Activated CD4-positive, alpha-beta T cell treated with anti-CD3 and anti-CD28 coated beads, Interleukin-10, Interleukin-2, amounts not matched to agents 100 ng/mL and 50 ng/mL, durations not matched to agents 16 hours and 8 hours (primary cell): ENCODE data around the gene EXOSC2.

ENCODE experiments used
- DNase-seq: peaks from one replicate; pipeline ENCODE4 v3.0.0-alpha.2; 2020

EXOSC2 gene

GRCh38 chr9:130693426-130694191 is at the start of gene EXOSC2:
TSS of gene EXOSC2 (plus strand) at chr9:130693780. CDS start at chr9:130693792, 12 bp downstream.
- DNase-seq, result peak; percentile 99

DNA sequence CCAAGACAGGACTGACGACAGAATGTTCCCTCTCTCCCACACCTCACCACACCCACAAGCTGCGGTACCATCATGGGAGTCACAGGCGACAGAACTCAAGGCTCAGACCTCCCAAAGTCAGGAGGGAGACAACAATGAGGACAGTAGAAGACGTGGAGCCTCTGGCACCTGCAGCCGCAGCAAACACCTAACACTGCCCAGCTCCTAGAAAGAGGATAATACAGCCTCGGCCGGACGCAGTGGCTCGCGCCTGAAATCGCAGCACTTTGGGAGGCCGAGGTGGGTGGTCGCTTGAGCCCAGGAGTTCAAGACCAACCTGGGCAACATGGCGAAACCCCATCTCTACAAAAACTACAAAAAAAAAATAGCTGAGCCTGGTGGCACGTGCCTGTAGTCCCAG is 42.4 kb upstream of the EXOSC2 start:
- no peak for DNase-seq

DNA sequence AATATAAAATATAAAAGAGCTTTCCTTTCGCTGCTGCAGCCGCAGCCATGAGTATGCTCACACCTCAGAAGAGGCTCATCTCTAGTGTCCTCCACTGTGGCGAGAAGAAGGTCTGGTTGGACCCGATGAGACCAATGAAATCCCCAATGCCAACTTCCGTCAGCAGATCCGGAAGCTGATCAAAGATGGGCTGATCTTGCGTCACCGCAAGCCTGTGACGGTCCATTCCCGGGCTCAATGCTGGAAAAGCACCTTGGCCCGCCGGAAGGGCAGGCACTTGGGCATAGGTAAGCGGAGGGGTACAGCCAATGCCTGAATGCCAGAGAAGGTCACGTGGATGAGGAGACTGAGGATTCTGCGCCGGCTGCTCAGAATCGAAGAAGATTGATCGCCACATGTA is 41.8 kb upstream of the EXOSC2 start:
- DNase-seq, result no peak

- no peak for DNase-seq
Measured at GRCh38 chr9:130654879-130655278, 38.7 kb upstream of the EXOSC2 start.

GRCh38 chr9:130658893-130659698 is 34.5 kb upstream of the EXOSC2 start:
- DNase-seq, result no peak

DNA sequence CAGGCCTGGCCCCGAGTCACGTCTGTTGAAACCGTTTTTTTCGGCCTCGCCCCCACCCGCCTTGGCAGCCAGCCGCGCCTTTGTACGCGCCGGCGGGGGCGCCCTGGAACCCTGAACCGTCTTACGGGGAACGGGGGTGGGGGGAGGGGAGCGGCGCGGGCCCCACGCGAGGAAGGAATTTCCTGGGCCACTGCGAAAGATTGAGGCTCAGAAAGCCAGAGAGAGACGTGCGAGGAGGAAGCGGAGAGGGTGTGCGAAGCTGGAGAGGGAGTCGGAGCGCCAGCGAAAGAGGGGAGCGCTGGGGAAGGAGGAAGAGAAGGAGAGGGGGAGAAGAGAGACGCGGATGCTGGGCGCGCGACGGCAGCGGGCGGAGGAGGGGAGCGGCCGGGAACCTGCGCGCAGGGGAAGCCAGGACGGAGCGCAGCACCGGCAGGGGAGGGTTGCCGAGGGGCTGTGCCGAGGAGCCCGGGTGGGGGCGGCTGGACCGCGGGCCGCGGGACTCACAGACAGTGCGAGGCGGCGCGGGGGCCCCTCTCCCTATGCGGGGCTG is 33.8 kb upstream of the EXOSC2 start:
- no peak for DNase-seq

DNA sequence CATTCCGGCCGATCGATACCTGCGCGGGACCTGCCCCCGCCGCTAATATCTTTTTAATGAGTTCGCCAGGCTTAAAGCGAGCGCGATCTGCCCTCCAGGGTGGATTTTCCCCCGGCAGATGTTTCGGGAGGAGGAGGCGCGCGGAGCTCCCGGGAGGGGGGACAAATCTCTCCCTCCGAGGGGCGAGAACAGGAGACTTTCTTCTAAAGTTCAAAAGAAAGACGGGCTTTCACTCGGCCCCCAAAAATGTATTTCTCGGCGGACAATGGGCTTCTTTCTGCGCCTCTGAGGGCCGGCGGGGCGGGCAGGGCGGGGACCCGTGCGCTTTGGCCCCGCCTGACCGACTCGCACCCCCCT is 33.3 kb upstream of the EXOSC2 start:
- DNase-seq, result no peak

DNA sequence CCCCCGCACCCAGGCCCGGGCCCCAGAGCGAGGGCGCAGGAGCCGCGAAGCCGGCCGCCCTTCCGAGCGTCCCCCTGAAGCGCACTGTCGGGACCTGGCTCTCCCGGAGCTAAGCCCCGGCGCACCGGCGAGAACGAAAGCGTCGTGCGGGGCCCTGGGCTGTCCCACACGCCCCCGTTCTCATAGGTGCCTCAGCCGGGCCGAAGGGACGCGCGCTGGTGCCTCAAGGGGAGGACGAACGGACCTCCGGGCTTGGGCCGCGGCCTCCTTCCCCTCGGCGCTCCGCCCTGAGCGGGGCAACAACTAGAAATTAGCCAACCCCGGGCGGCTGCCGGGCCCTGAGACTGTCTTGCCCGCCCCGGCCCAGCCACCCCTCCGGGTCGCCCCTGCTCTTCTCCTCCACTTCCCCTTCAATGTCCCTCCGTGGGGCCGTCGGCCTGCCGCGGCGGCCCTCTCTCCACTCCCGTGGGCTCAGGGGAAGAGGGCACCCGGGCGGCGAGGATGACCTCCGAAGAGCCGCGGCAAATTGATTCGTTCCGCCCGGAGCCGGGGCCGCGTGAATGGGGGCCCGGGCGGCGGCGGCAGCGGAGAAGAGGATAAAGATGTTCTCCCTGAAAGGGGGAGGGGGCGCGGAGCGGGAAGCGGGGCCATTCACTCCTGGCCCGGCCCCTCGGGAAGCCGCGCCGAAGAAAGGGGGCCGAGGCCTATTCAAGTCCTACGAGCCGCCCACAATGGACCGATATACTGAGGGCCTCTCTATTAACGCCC is 32.7 kb upstream of the EXOSC2 start:
- no peak for DNase-seq

DNA sequence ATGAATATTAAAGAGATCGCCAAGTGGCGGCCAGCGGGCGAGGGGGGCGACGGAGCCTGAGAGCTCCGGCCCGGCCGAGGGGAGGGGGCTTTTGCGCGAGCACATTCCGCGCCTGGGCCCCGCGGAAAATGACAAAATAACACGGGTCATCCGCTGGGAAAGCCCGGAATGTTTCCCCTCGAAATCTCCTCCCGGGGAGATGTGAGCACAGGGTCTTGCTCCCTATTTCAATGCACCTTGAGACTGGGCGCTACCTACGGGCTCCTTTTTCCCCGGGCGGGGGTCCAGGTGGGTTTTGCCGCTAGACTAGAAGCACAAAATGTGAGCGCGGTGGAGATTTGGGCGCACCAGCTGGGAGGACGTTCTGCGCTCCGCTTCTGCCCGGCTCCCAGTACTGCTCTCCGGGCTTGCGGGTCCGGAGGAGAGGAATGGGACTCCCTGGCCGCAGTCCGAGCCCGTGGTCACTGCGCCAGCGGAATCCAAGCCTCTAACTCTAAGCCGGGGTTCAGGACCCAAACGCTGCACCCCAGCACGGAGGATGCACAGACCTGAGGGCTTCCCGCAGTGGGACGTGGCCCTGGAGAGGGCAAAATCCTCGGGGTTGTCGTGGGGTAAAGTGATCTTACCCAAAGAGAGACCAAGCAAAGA is 32.0 kb upstream of the EXOSC2 start:
- no peak for DNase-seq

GRCh38 chr9:130662099-130662969 is 31.2 kb upstream of the EXOSC2 start:
- no peak for DNase-seq

- no peak for DNase-seq
Measured at GRCh38 chr9:130662970-130663257, 30.7 kb upstream of the EXOSC2 start.

GRCh38 chr9:130663258-130663976 is 30.2 kb upstream of the EXOSC2 start:
- DNase-seq, result peak; percentile 17

DNA sequence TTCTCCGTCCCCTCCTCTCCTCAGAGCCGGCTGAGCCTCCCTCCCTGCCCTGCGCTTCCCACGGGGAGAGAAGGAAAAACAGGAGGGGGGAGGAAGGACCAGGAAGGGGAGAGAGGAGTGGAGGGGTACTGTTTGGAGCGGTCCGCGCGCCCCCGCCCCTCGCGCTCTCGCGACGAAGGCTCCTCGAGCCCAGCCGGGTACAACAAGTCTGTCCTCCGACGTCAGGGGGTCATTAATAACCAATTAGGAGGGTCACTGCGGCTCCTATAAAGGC is 29.7 kb upstream of the EXOSC2 start:
- no peak for DNase-seq

DNA sequence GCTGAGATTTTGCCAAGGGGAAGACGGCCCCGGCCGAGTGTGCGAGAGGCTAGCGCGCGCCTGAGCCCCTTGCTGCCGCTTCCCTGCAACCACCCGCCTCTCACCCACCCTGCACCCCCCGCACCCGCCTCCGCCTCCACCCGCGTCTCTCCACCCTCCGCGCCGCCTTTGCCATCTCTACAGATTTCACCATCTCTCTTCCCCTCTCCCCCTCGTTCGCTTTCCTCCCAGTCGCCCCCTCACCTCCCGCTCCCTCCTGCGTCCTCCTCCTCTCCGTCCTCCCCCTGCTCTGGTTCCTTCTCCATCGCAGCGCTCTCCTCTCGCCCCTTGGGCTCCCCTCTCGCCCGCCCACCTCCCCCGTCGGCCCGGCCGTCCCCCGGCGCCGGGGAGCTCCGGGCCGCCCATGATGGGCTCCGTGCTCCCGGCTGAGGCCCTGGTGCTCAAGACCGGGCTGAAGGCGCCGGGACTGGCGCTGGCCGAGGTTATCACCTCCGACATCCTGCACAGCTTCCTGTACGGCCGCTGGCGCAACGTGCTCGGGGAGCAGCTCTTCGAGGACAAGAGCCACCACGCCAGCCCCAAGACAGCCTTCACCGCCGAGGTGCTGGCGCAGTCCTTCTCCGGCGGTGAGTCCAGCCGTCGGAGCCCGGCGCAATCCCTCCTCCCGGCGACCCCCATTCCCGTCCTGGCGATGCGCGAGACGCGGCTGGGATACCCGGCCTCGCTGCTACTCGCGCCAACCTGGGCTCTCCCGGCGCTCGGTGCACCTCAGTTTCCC is 29.1 kb upstream of the EXOSC2 start, which contains the start of gene PRDM12:
Gene PRDM12 (plus strand): TSS at position 344 of the 778 bp plus-strand sequence. CDS start 60 bp downstream, at position 404.
- peak; percentile 22 for DNase-seq

DNA sequence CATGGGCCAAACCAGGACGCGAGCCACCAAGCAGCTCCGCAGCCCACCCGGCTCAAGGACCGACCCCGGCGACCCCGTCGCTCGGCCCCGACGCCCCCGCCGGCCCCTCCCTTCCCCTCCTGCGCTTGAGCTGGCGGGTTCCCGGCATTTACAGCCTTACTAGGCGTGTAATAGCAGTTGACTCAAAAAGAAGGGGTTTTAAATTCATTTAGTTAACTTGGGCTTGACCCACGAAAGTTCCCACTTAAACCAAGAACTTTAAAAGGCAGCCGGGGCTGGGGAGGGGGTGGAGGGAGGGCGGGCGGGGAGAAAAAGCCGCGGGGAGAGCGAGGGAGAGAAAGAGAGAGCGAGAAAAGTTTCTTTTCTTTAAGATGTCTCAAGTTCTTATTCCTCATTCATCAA is 28.6 kb upstream of the EXOSC2 start:
- no peak for DNase-seq

GRCh38 chr9:130665431-130666392 is 27.9 kb upstream of the EXOSC2 start:
- DNase-seq, result no peak

GRCh38 chr9:130666393-130667119 is 27.0 kb upstream of the EXOSC2 start:
- DNase-seq, result no peak

DNA sequence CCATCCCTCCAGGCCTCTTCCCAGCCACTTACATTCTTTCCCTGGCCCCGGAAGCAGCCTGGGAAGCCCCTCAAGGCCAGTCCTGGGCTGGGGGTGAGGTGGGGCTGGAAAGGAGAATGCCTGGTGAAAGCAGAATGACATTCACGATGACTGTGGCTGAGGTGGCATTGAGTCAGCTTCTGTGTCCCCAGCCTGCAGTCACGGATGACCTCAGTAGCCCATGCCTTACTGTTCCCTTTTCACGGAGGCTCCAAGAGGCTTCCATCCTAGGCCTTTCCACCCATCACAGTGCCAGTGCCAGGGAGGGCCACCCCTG is 26.5 kb upstream of the EXOSC2 start:
- no peak for DNase-seq

DNA sequence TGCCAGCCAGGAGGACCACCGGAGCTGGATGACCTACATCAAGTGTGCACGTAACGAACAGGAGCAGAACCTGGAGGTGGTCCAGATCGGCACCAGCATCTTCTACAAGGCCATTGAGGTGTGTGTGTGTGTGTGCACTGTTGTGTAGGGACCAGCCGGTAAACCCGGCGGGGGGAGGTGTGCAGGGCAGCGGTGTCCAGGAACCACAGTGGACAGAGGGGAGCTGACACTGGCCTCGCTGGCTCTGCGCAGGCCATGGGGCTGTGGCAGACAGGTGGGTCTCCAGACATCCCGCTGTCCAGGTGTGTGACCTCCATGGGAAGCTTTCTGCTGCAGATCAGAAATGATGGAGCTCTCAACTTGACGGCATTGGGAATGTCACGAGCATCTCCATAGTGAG is 25.4 kb upstream of the EXOSC2 start:
- DNase-seq, result no peak
